NCI-H128 (cell line): ENCODE data around the gene KIAA0319L.

ENCODE experiments used
- DNase-seq: peaks from one replicate; lab custom pipeline; 2025; ENCODE audit not compliant: unreplicated experiment; lab: John Stamatoyannopoulos, UW

KIAA0319L gene

GRCh38 chr1:35539073-35539823 lies 18.0 kb downstream of the KIAA0319L start:
- DNase-seq, result no peak

- DNase-seq, result no peak
Measured at GRCh38 chr1:35537806-35538205, 19.4 kb downstream of the KIAA0319L start.

GRCh38 chr1:35536556-35537162 lies 20.5 kb downstream of the KIAA0319L start:
- DNase-seq, result no peak

- no peak for DNase-seq
Measured at GRCh38 chr1:35535243-35535642, 22.0 kb downstream of the KIAA0319L start.

GRCh38 chr1:35533586-35533985 lies 23.6 kb downstream of the KIAA0319L start:
- no peak for DNase-seq

- no peak for DNase-seq
Measured at GRCh38 chr1:35532497-35533223, 24.5 kb downstream of the KIAA0319L start.

- DNase-seq, result no peak
Measured at GRCh38 chr1:35531368-35531767, 25.8 kb downstream of the KIAA0319L start.

GRCh38 chr1:35530946-35531345 lies 26.3 kb downstream of the KIAA0319L start:
- DNase-seq, result no peak

- DNase-seq, result no peak
Measured at GRCh38 chr1:35530168-35530567, 27.0 kb downstream of the KIAA0319L start.

- no peak for DNase-seq
Measured at GRCh38 chr1:35524106-35524505, 33.1 kb downstream of the KIAA0319L start.

- DNase-seq, result no peak
Measured at GRCh38 chr1:35519432-35519831, 37.8 kb downstream of the KIAA0319L start.

GRCh38 chr1:35518183-35518582 lies 39.0 kb downstream of the KIAA0319L start:
- no peak for DNase-seq

GRCh38 chr1:35511305-35511704 lies 45.9 kb downstream of the KIAA0319L start:
- no peak for DNase-seq

- no peak for DNase-seq
Measured at GRCh38 chr1:35509558-35509957, 47.6 kb downstream of the KIAA0319L start.

GRCh38 chr1:35507947-35508346 lies 49.3 kb downstream of the KIAA0319L start:
- no peak for DNase-seq

GRCh38 chr1:35506960-35507912 lies 50.0 kb downstream of the KIAA0319L start:
- DNase-seq, result no peak

- no peak for DNase-seq
Measured at GRCh38 chr1:35505911-35506798, 51.0 kb downstream of the KIAA0319L start.

GRCh38 chr1:35502242-35502641 lies 55.0 kb downstream of the KIAA0319L start:
- no peak for DNase-seq

GRCh38 chr1:35500439-35500838 lies 56.8 kb downstream of the KIAA0319L start:
- DNase-seq, result no peak

GRCh38 chr1:35499652-35500176 lies 57.5 kb downstream of the KIAA0319L start:
- no peak for DNase-seq
